K562 (cell line): ENCODE data around the gene VEZF1. TPM values are rescaled to one million over a fixed set of nuclear protein-coding genes. Genes with fewer than 3 reads are reported as not detected.

Source experiments
- ATAC-seq: fragments of 200-7000 bp; cut with Tn5 transposase; 3 replicates; pipeline ENCODE4 v1.9.1; 2020; ENCODE audit warnings: moderate library complexity
- BruUV-seq: library from RNA; stranded (reverse); fragments of 400-500 nt; replicated peaks from 2 replicates; lab custom pipeline; 2021; lab: Mats Ljungman, UMichigan
- CTCF ChIA-PET: fragments of 300-600 bp; formaldehyde crosslinking; extraction: SDS; loops from one replicate; lab custom pipeline; 2021; ENCODE audit warnings: low intra/inter-chr PET ratio; lab: Yijun Ruan, JAX
- POLR2A ChIA-PET: fragments of 300-600, 350-650 bp; sonication (Branson Sonifier 250); formaldehyde crosslinking; extraction: SDS; loops from one replicate; lab custom pipeline; 2021; ENCODE audit warnings: antibody characterized with exemption, inconsistent platforms; lab: Yijun Ruan, JAX
- DNase-seq, 4 experiments: peaks; one replicate each; pipeline versions ENCODE4 v3.0.0 to v3.0.0-alpha.2; 2011 to 2018; ENCODE audit warnings: low spot score in 3 of 4, mixed read lengths in 3 of 4; ENCODE audit errors: extremely low read depth in 1 of 4
- FAIRE-seq: peaks from 2 replicates; lab custom pipeline; 2011; peaks lifted over from hg19 to GRCh38; lab: Jason Lieb, UNC
- H2AFZ ChIP-seq: 2 replicates; pipeline ENCODE4 v1.6.0; 2011; ENCODE audit warnings: low read depth, low read length, control low read depth, inconsistent platforms
- H3K27ac ChIP-seq: fragments of 200-600 bp; 3 replicates; pipeline ENCODE4 v1.8.0; 2011; ENCODE audit warnings: low read depth, mild to moderate bottlenecking, control low read depth, inconsistent platforms, low read length, moderate library complexity, mixed read lengths; ENCODE audit errors: extremely low read depth
- H3K27me3 ChIP-seq, 2 experiments: fragments of 300-600 bp in 1 of 2; 2 replicates in 1 of 2; 3 replicates in 1 of 2; pipeline versions ENCODE4 v1.6.0 to v1.8.0; 2011; ENCODE audit warnings: inconsistent platforms in 2 of 2, low read length in 2 of 2, mild to moderate bottlenecking in 1 of 2, mixed read lengths in 1 of 2, moderate library complexity in 1 of 2; ENCODE audit not compliant: control insufficient read depth in 2 of 2, insufficient read depth in 2 of 2
- H3K36me3 ChIP-seq: fragments of 300-600 bp; 3 replicates; pipeline ENCODE4 v1.8.0; 2011; ENCODE audit warnings: mild to moderate bottlenecking, low read length, inconsistent platforms; ENCODE audit not compliant: control insufficient read depth, insufficient read depth
- H3K4me1 ChIP-seq, 2 experiments: fragments of 200-600 bp in 1 of 2; replicated peaks in 1 of 2; 2 replicates in 1 of 2; 3 replicates in 1 of 2; pipeline versions ENCODE4 v1.5.1 to v1.8.0; 2011; ENCODE audit warnings: inconsistent platforms in 2 of 2, low read length in 2 of 2, mild to moderate bottlenecking in 1 of 2, mixed read lengths in 1 of 2, moderate library complexity in 1 of 2; ENCODE audit not compliant: control insufficient read depth in 2 of 2, insufficient read depth in 2 of 2
- H3K4me2 ChIP-seq: 2 replicates; pipeline ENCODE4 v1.6.1; 2011; ENCODE audit warnings: low read length, control low read depth, inconsistent platforms, mixed read lengths; ENCODE audit not compliant: insufficient read depth
- H3K4me3 ChIP-seq: fragments of 200-600 bp; sonication (generic), shearing (Covaris generic); 2 replicates; pipeline ENCODE4 v1.5.1; 2016; ENCODE audit warnings: control low read depth, inconsistent platforms
- H3K79me2 ChIP-seq: fragments of 200-600 bp; 3 replicates; pipeline ENCODE4 v1.8.0; 2011; ENCODE audit warnings: low read length, inconsistent platforms; ENCODE audit not compliant: control insufficient read depth, insufficient read depth
- H3K9ac ChIP-seq, 2 experiments: 2 replicates each; pipeline versions ENCODE4 v1.6.0 to v1.6.1; 2011; ENCODE audit warnings: low read depth in 2 of 2, low read length in 2 of 2, control low read depth in 1 of 2, inconsistent platforms in 1 of 2, mild to moderate bottlenecking in 1 of 2, mixed read lengths in 1 of 2; ENCODE audit not compliant: insufficient read depth in 1 of 2
- H3K9me1 ChIP-seq: one replicate; pipeline ENCODE4 v1.6.0; 2011; ENCODE audit warnings: inconsistent platforms, mild to moderate bottlenecking, low read length, moderate library complexity; ENCODE audit not compliant: control insufficient read depth, insufficient read depth
- H3K9me3 ChIP-seq: replicated peaks from 2 replicates; pipeline ENCODE4 v1.5.1; 2011; ENCODE audit warnings: low read depth, low read length, inconsistent platforms; ENCODE audit not compliant: control insufficient read depth, insufficient read depth
- H4K20me1 ChIP-seq: replicated peaks from 2 replicates; pipeline ENCODE4 v1.6.1; 2011; ENCODE audit warnings: low read length, inconsistent platforms, mixed read lengths; ENCODE audit not compliant: control insufficient read depth, insufficient read depth
- BHLHE40 ChIP-seq: IDR thresholded peaks from 2 replicates; pipeline ENCODE4 v1.6.1; 2011; ENCODE audit warnings: low read length, improper control_type of control experiment
- GABPB2 ChIP-seq: fragments of 250-450 bp; sonication (Bioruptor Pico); conservative IDR thresholded peaks from 2 replicates; pipeline ENCODE4 v1.5.1; 2021; ENCODE audit warnings: mild to moderate bottlenecking
- HMG20A ChIP-seq: fragments of 450-650 bp; formaldehyde crosslinking; conservative IDR thresholded peaks from 2 replicates; pipeline ENCODE4 v1.4.0; 2020; ENCODE audit warnings: mild to moderate bottlenecking, mixed read lengths
- JUN ChIP-seq, 2 experiments: sonication (generic) in 1 of 2; formaldehyde crosslinking in 1 of 2; IDR thresholded peaks; 2 replicates each; pipeline versions ENCODE4 v1.6.1 to v1.8.0; 2012 to 2022; ENCODE audit warnings: borderline replicate concordance in 2 of 2, mild to moderate bottlenecking in 2 of 2, improper control_type of control experiment in 1 of 2, low read depth in 1 of 2, low read length in 1 of 2, missing genetic modification reagents in 1 of 2
- KLF16 ChIP-seq: IDR thresholded peaks from 2 replicates; pipeline ENCODE4 v1.6.1; 2016; ENCODE audit warnings: antibody characterized with exemption
- OTX1 ChIP-seq: fragments of 450-650 bp; formaldehyde crosslinking; IDR thresholded peaks from 2 replicates; pipeline ENCODE4 v1.4.0; 2022; ENCODE audit warnings: mild to moderate bottlenecking
- POLR3G ChIP-seq: IDR thresholded peaks from 2 replicates; pipeline ENCODE4 v1.6.1; 2011; ENCODE audit not compliant: insufficient read length, insufficient replicate concordance; ENCODE audit errors: extremely low read depth
- SMC3 ChIP-seq: conservative IDR thresholded peaks from 2 replicates; pipeline ENCODE4 v1.6.1; 2011; ENCODE audit warnings: low read depth, low read length, improper control_type of control experiment; ENCODE audit not compliant: insufficient read depth
- SOX6 ChIP-seq: fragments of 450-650 bp; IDR thresholded peaks from 2 replicates; pipeline ENCODE4 v1.6.1; 2014; ENCODE audit warnings: mild to moderate bottlenecking
- ZNF766 ChIP-seq: fragments of 200-800 bp; sonication (Bioruptor generic); conservative IDR thresholded peaks from 2 replicates; pipeline ENCODE4 v1.6.1; 2016; ENCODE audit warnings: missing genetic modification characterization, missing compliant biosample characterization
- WGBS: fragments of 100-300 bp; shearing (Covaris generic); methylation state at CpG from one replicate; pipeline ENCODE4 v1.1.6; 2016; ENCODE audit warnings: low coverage, mixed read lengths; ENCODE audit not compliant: insufficient coverage; ENCODE audit errors: missing lambda C conversion rate; 5-methylcytosine and 5-hydroxymethylcytosine counted together
- in situ Hi-C: fragments of 300-500 bp; cut with MboI; formaldehyde crosslinking; loops from 4 replicates; pipeline ENCODE4 v1.15.0; 2018; ENCODE audit warnings: inconsistent platforms, mixed read lengths
- intact Hi-C: fragments of 100-400 bp; cut with micrococcal nuclease; formaldehyde crosslinking; loops from 2 replicates; pipeline ENCODE4 v1.14.2; 2022
- polyA plus RNA-seq, 8 experiments: library from polyadenylated mRNA; depleted of rRNA in 4 of 8; stranded (reverse) in 5 of 8; unstranded in 3 of 8; fragments of >200 nt; fragmentation: Nextera tagmentation in 2 of 8; fragmentation: Illumina TruSeq in 1 of 8; extraction: Ambion mirVana in 2 of 8; extraction: Trizol in 1 of 8; gene quantifications; 2 replicates each; pipeline versions ENCODE4 v1.2.1 to v1.2.3, GENCODE V29; 2011 to 2014; ENCODE audit warnings: inconsistent platforms in 1 of 8, missing spikeins in 1 of 8
- total RNA-seq, 7 experiments: library from RNA; depleted of rRNA in 6 of 7; stranded (reverse); fragments of >200 nt in 6 of 7; fragmentation: Illumina TruSeq in 2 of 7; extraction: Trizol in 2 of 7; gene quantifications; 2 replicates each; pipeline versions ENCODE4 v1.2.1 to v1.2.3, GENCODE V29; 2011 to 2021; ENCODE audit warnings: low replicate concordance in 1 of 7
- TF ChIP-seq, protein P1 (sequence below), 2 experiments: IDR thresholded peaks in 1 of 2; conservative IDR thresholded peaks in 1 of 2; 2 replicates each; pipeline ENCODE4 v1.6.1; 2016; ENCODE audit warnings: low read depth in 2 of 2, mild to moderate bottlenecking in 1 of 2, missing compliant biosample characterization in 1 of 2, missing genetic modification characterization in 1 of 2, moderate library complexity in 1 of 2
- TF ChIP-seq, protein P2 (sequence below): sonication (generic); formaldehyde crosslinking; IDR thresholded peaks from 2 replicates; pipeline ENCODE4 v1.8.0; 2022; ENCODE audit warnings: missing genetic modification reagents, mild to moderate bottlenecking, borderline replicate concordance

VEZF1 gene
- total and polyA plus RNA-seq, 9 of the 15 experiments (the other 6 are each of a cell fraction or from before 2014, with no cell fraction given): 9.5 to 33.4 (median 22.1) TPM

DNA sequence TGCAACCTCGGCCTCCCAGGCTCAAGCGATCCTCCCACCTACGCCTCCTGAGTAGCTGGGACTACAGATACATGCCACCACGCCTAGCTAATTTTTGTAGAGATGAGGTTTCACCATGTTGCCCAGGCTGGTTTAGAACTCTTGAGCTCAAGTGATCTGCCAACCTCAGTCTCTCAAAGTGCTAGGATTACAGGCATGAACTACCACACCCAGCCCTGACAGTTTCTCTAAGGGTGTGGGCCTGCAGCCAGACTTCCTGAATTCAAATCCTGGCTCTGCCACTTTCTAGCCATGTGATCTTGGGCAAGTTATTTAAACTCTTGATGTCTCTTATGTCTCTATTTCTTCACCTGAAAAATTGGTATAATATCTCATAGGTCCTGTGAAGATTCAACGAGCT is 38.4 kb downstream of the VEZF1 start (continued):
- TF ChIP-seq, protein P1, sequence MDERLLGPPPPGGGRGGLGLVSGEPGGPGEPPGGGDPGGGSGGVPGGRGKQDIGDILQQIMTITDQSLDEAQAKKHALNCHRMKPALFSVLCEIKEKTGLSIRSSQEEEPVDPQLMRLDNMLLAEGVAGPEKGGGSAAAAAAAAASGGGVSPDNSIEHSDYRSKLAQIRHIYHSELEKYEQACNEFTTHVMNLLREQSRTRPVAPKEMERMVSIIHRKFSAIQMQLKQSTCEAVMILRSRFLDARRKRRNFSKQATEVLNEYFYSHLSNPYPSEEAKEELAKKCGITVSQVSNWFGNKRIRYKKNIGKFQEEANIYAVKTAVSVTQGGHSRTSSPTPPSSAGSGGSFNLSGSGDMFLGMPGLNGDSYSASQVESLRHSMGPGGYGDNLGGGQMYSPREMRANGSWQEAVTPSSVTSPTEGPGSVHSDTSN (CRISPR knock-in tag; IDR thresholded peaks at IDR 0.05; ENCODE audit: low read depth): no peak
- TF ChIP-seq, protein P1 (tag; conservative IDR thresholded peaks at IDR 0.05; ENCODE audit: low read depth): no peak
- no peak for TF ChIP-seq GABPB2 (CRISPR knock-in tag)
- TF ChIP-seq HMG20A: no peak
- no peak for TF ChIP-seq BHLHE40
- TF ChIP-seq, all 486 proteins: peak for 0

DNA sequence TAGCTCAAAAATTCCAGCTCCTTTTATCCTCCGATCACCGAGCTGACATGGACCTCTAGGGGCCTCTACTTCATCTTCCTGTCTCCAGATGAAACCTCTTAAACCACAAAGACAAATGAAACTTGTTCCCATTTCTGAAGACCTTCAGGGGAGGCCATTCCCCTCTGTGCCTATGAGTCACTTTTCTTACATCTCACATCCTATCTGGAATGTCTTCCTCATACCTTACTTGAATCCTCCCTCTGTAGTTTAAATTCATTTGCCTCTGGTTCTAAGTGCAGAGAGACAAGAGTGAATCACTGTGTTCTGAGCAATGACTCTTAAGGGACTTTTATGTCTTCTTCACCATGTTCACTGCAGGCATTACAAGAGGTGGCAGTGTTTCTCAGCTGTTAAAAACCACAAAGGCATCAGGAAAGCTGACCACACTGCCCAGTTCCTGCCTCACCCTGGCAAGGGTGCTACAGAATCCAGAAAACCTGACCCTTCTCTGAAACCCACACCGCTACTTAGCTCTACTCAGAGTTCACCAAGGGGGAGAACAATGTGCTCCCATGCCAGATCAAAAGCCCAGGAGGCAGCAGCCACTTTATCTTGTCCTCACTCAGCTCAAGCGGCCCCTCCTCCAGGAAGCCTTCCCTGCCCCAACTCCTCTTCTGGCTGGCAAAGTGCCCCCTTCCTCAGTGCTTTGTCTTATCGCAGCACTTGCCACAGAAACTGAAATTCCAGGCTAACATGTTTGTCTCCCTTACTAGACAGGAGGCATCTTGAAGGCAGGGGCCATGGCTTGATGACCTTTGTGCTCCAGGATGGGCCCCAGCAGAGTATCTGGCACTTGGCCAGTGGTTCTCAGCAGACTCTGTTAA is 39.3 kb downstream of the VEZF1 start:
- Histone ChIP-seq H3K4me1 (peaks cover 12 to 35% of the 10 kb centered on the region in 2 experiments; a peak in 4 of 5 replicates), H3K36me3 (no peaks in the 10 kb centered on the region), H3K9me1 (no peaks in the 10 kb centered on the region), H3K4me2 (no peak overlapping the region), H3K27me3 (no peaks in the 10 kb centered on the region), H3K4me3 (no peak overlapping the region), H3K79me2 (no peaks in the 10 kb centered on the region), H2AFZ (no peak overlapping the region), H3K27ac (no peak overlapping the region), H4K20me1 (no peaks in the 10 kb centered on the region), H3K9me3 (no peaks in the 10 kb centered on the region), H3K9ac (no peak overlapping the region)
- WGBS: 60% methylated on average over 5 of the region's 5 CpGs
- ChIA-PET CTCF (interaction anchor here (0.7 kb wide), 1 partner anchor 217 kb away, joined by 3 read pairs; no protein-coding TSS in a partner anchor), POLR2A (interaction anchor here (0.7 to 2.6 kb wide), 5 partner anchors 8 to 45 kb away, joined by 3 to 16 read pairs (median 4); no protein-coding TSS in a partner anchor)
- intact Hi-C loops: loop anchor here (2.0 kb wide), 1 partner anchor 40 kb away; the partner anchor contains the start of gene VEZF1
- ATAC-seq (no peak), FAIRE-seq (no peak), DNase-seq (peak in 1 of 4 experiments; percentile 37)
- in situ Hi-C loops: no loop called here
- no TSS peak for BruUV-seq
- no peak for TF ChIP-seq POLR3G
- TF ChIP-seq SOX6: no peak
- TF ChIP-seq, protein P2, sequence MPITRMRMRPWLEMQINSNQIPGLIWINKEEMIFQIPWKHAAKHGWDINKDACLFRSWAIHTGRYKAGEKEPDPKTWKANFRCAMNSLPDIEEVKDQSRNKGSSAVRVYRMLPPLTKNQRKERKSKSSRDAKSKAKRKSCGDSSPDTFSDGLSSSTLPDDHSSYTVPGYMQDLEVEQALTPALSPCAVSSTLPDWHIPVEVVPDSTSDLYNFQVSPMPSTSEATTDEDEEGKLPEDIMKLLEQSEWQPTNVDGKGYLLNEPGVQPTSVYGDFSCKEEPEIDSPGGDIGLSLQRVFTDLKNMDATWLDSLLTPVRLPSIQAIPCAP (CRISPR knock-in tag): no peak
- TF ChIP-seq KLF16: no peak
- TF ChIP-seq ZNF766: peak; percentile 94
- no peak for TF ChIP-seq SMC3
- TF ChIP-seq JUN (IDR thresholded peaks at IDR 0.05; ENCODE audit: borderline replicate concordance, low read depth, low read length): peak; percentile 44; the same call in 1 of the 2 replicates
- TF ChIP-seq JUN (CRISPR knock-in tag; IDR thresholded peaks at IDR 0.05; ENCODE audit: borderline replicate concordance): no peak
- TF ChIP-seq OTX1 (CRISPR knock-in tag): no peak
